Heart left ventricle (tissue), 16 donors: Measurements from ENCODE around the gene TMEM167A. TPM values are rescaled to one million over a fixed set of nuclear protein-coding genes. Genes with fewer than 3 reads are reported as not detected.

Experiments
- ATAC-seq, 4 donors: fragments of 200-7000 bp; cut with Tn5 transposase; one replicate each; pipeline ENCODE4 v1.9.1; 2020 to 2022; ENCODE audit warnings: moderate library complexity in 4 of 4, mild to moderate bottlenecking in 3 of 4, moderate number of reproducible peaks in 1 of 4
- DNase-seq, 5 donors: peaks; one replicate each; pipeline ENCODE4 v3.0.0-alpha.2; 2020
- H3K27ac ChIP-seq, 12 donors: fragments of 200-600 bp; sonication (generic) in 4 of 12; one replicate each; pipeline versions ENCODE4 v1.5.0 to v1.8.0; 2016 to 2022; ENCODE audit warnings: mild to moderate bottlenecking in 2 of 12
- H3K27me3 ChIP-seq, 9 donors: fragments of 200-600 bp; sonication (generic) in 2 of 9; one replicate each; pipeline versions ENCODE4 v1.5.1 to v1.8.0; 2016 to 2022; ENCODE audit warnings: mild to moderate bottlenecking in 3 of 9
- H3K36me3 ChIP-seq, 9 donors: fragments of 200-600 bp; sonication (generic) in 2 of 9; one replicate each; pipeline versions ENCODE4 v1.5.0 to v1.8.0; 2018 to 2022; ENCODE audit warnings: mild to moderate bottlenecking in 2 of 9
- H3K4me1 ChIP-seq, 12 donors: fragments of 200-600 bp; sonication (generic) in 4 of 12; one replicate each; pipeline versions ENCODE4 v1.5.0 to v1.8.0; 2016 to 2022; ENCODE audit warnings: mild to moderate bottlenecking in 3 of 12
- H3K4me3 ChIP-seq, 12 donors: fragments of 200-600 bp; sonication (generic) in 4 of 12; one replicate each; pipeline versions ENCODE4 v1.5.0 to v1.8.0; 2017 to 2022; ENCODE audit warnings: mild to moderate bottlenecking in 9 of 12, moderate library complexity in 4 of 12
- H3K9me3 ChIP-seq, 12 donors: fragments of 200-600 bp; sonication (generic) in 4 of 12; one replicate each; pipeline versions ENCODE4 v1.5.0 to v1.8.0; 2016 to 2022; ENCODE audit warnings: mild to moderate bottlenecking in 1 of 12
- CTCF ChIP-seq, 12 donors: fragments of 200-600 bp; sonication (generic) in 4 of 12; IDR thresholded peaks; one replicate each; pipeline versions ENCODE4 v1.5.0 to v1.8.0; 2018 to 2022; ENCODE audit warnings: antibody characterized with exemption in 12 of 12, mild to moderate bottlenecking in 5 of 12
- POLR2A ChIP-seq, 2 donors: fragments of 450-650 bp; IDR thresholded peaks; one replicate each; pipeline ENCODE4 v1.6.1; 2017; ENCODE audit warnings: antibody characterized with exemption in 2 of 2, mild to moderate bottlenecking in 2 of 2, moderate library complexity in 2 of 2
- WGBS, 4 donors: extraction: QIAGEN DNeasy Blood & Tissue Kit in 2 of 4; methylation state at CpG; one replicate each; pipeline versions ENCODE4 v1.1.5 to v1.1.7; 2013 to 2018; 5-methylcytosine and 5-hydroxymethylcytosine counted together
- intact Hi-C, 10 donors: fragments of 100-400 bp; cut with DNase I; formaldehyde crosslinking; loops; one replicate each; pipeline versions ENCODE4 v1.11.1 to v1.14.2; 2022
- polyA plus RNA-seq, 2 donors: library from polyadenylated mRNA; stranded (reverse); fragments of 200-250 nt; gene quantifications; one replicate each; pipeline ENCODE4 v1.2.3, GENCODE V29; 2013
- total RNA-seq, 9 donors: library from RNA; depleted of rRNA in 2 of 9; stranded (reverse); fragments of >200 nt in 2 of 9; fragmentation: NEBNext Ultra II Directional in 3 of 9; extraction: Animal tissue kit (Norgen Biotek cat#: 25700) in 3 of 9; gene quantifications; one replicate each; pipeline versions ENCODE4 v1.1.0 to v1.2.4, GENCODE V29; 2016 to 2023
- donor health status: ischemic (EF 13 %, LVEDD 7.1; RV severe dilation, severe dysfunction).
- donor health status: healthy with polysubstance abuse.
- donor health status: DM: no; HTN: yes; CAD: no.
- donor health status: DM: no; HTN: no; CAD: no.
- donor health status: ischemic (EF 25% LVEDD 6.9; RV normal size, moderate dysfunction).
- donor health status: ischemic (EF 25% LVEDD 5.7; RV mildly dilated, moderate dysfunction).
- donor health status: healthy.
- donor health status: DM: yes; HTN: yes; CAD: no.
- donor health status: ischemic (EF 35%, LVEDD 5.7; RV mildly dilated, moderate dysfunction).
- donor health status: nonischemic (EF 11% LVEDD 7.7; RV severe dilation, severe dysfunction).
- donor health status: DM: yes; HTN: yes; CAD: no.
- donor health status: PGD.
- donor health status: ischemic (EF 29% LVEDD 5.4; RV normal size, mild dysfunction).
- donor health status: nonischemic (EF 23%, LVEDD 6.1; RV moderate dilation, normal function).

TMEM167A gene
- total and polyA plus RNA-seq, 11 donors: 16.7 to 62.7 (median 48.4) TPM

GRCh38 chr5:83007755-83008154, 69.4 kb downstream of the TMEM167A start:
- intact Hi-C loops: no loop called here
- H3K4me3 ChIP-seq: no peak overlapping the region
- WGBS, 4 donors: 74 to 97% (median 83%) methylated on average over 1 of the region's 1 CpG
- no peak overlapping the region for H3K27ac ChIP-seq
- DNase-seq (no peak), ATAC-seq (no peak)
- TF ChIP-seq CTCF (IDR thresholded peaks at IDR 0.05): no peak
- H3K27me3 ChIP-seq: no peaks in the 10 kb centered on the region
- no peaks in the 10 kb centered on the region for H3K9me3 ChIP-seq
- no peaks in the 10 kb centered on the region for H3K4me1 ChIP-seq
- H3K36me3 ChIP-seq: no peaks in the 10 kb centered on the region

- WGBS, 4 donors: 63 to 73% (median 70%) methylated on average over 5 of the region's 5 CpGs
- Histone ChIP-seq H3K4me1 (no peaks in the 10 kb centered on the region), H3K27ac (no peak overlapping the region), H3K36me3 (no peaks in the 10 kb centered on the region), H3K27me3 (no peaks in the 10 kb centered on the region), H3K9me3 (no peaks in the 10 kb centered on the region), H3K4me3 (no peak overlapping the region)
- TF ChIP-seq CTCF (IDR thresholded peaks at IDR 0.05) (no peak), POLR2A (IDR thresholded peaks at IDR 0.05) (no peak)
- ATAC-seq (no peak), DNase-seq (no peak)
- intact Hi-C loops: no loop called here
These were observed 70.4 kb downstream of the TMEM167A start for GRCh38 chr5:83006683-83007283.

GRCh38 chr5:83003791-83004190, 73.4 kb downstream of the TMEM167A start:
- intact Hi-C loops: no loop called here
- no peaks in the 10 kb centered on the region for H3K4me1 ChIP-seq
- H3K27ac ChIP-seq: no peak overlapping the region
- no peaks in the 10 kb centered on the region for H3K36me3 ChIP-seq
- no peaks in the 10 kb centered on the region for H3K9me3 ChIP-seq
- H3K27me3 ChIP-seq: no peaks in the 10 kb centered on the region
- H3K4me3 ChIP-seq: no peak overlapping the region
- no peak for ATAC-seq
- WGBS, 4 donors: 57 to 81% (median 63%) methylated on average over 2 of the region's 2 CpGs
- no peak for TF ChIP-seq POLR2A (IDR thresholded peaks at IDR 0.05)
- no peak for TF ChIP-seq CTCF (IDR thresholded peaks at IDR 0.05)
- no peak for DNase-seq

Other genes starting within 250 kb of the TMEM167A start
- gene XRCC4, start 153 bp upstream of the TMEM167A start, total RNA-seq: 10 to 100 TPM in 3 of 9 donors, 1 to 10 TPM in 6; 3.3 to 50.5 (median 8.0) TPM
- 10 to 100 TPM in 1 of 2 donors, 1 to 10 TPM in 1; 3.4 to 22.0 TPM for gene XRCC4, start 153 bp upstream of the TMEM167A start, polyA plus RNA-seq